IPS DF 6.9 (cell line): Measurements from ENCODE around the gene ADIPOR2.

Experiments used
- DNase-seq: peaks from one replicate; pipeline ENCODE4 v3.0.0-alpha.2; 2013; ENCODE audit warnings: low read depth, low spot score
- H3K27ac ChIP-seq: one replicate; pipeline ENCODE4 v1.5.1; 2013; ENCODE audit warnings: low read length, control low read depth
- H3K27me3 ChIP-seq: 2 replicates; pipeline ENCODE4 v1.6.1; 2013; ENCODE audit warnings: mild to moderate bottlenecking, low read length; ENCODE audit not compliant: control insufficient read depth, insufficient read depth
- H3K36me3 ChIP-seq: 2 replicates; pipeline ENCODE4 v1.6.1; 2013; ENCODE audit warnings: low read length; ENCODE audit not compliant: control insufficient read depth, insufficient read depth
- H3K4me1 ChIP-seq: 2 replicates; pipeline ENCODE4 v1.6.1; 2013; ENCODE audit warnings: low read length; ENCODE audit not compliant: control insufficient read depth, insufficient read depth
- H3K4me3 ChIP-seq: 2 replicates; pipeline ENCODE4 v1.5.1; 2013; ENCODE audit warnings: mild to moderate bottlenecking, low read length
- H3K9me3 ChIP-seq: 2 replicates; pipeline ENCODE4 v1.6.1; 2013; ENCODE audit warnings: low read length, inconsistent platforms; ENCODE audit not compliant: control insufficient read depth, insufficient read depth
- WGBS: extraction: QIAGEN DNeasy Blood & Tissue Kit; methylation state at CpG from one replicate; pipeline ENCODE4 v1.1.7; 2013; ENCODE audit warnings: mixed read lengths, missing lambda C conversion rate; ENCODE audit not compliant: insufficient read length, insufficient coverage; 5-methylcytosine and 5-hydroxymethylcytosine counted together

Gene ADIPOR2

DNA sequence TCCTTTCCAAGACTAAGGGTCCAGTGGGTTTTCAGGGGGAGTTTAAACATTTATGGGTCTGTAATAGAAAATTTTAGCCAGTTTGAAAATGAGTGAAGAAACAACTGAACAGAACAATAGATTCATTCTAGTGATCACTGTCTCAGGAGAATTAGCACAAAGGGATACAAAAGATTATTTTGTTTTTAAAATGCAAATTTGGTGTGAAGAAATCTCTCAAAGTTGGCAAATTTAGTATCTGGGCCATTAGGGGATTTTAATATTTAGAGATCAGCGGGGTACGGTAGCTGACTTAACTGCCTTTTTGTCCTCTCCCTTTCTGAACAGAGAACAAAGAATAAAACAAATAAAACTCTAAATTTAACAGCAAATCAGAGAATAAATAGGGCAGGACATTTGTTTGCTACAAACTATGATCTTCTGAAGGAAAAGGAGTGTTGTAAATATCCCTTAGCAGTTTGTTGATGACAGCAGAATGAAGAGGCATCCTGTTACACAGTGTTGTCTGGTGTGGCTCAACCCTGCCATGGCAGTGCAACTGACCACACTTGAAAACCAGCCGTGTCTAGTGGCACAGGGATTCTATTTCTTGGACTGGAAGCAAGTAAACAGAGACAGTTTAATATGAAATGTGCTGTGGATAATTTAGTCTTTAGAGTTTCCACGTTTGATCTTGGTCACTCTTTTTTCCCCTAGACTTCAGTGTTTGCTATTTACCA, 83.2 kb downstream of the ADIPOR2 start:
- H3K27ac ChIP-seq = no peak overlapping the region
- no CpG with 5 or more reads among the region's 4 CpGs for WGBS
- no peaks in the 10 kb centered on the region; the same call in 1 of the 2 replicates for H3K36me3 ChIP-seq
- H3K4me1 ChIP-seq = peaks cover 2% of the 10 kb centered on the region; the same call in 1 of the 2 replicates
- no peaks in the 10 kb centered on the region for H3K27me3 ChIP-seq
- no peak overlapping the region for H3K4me3 ChIP-seq
- no peak for DNase-seq
- no peaks in the 10 kb centered on the region for H3K9me3 ChIP-seq

DNA sequence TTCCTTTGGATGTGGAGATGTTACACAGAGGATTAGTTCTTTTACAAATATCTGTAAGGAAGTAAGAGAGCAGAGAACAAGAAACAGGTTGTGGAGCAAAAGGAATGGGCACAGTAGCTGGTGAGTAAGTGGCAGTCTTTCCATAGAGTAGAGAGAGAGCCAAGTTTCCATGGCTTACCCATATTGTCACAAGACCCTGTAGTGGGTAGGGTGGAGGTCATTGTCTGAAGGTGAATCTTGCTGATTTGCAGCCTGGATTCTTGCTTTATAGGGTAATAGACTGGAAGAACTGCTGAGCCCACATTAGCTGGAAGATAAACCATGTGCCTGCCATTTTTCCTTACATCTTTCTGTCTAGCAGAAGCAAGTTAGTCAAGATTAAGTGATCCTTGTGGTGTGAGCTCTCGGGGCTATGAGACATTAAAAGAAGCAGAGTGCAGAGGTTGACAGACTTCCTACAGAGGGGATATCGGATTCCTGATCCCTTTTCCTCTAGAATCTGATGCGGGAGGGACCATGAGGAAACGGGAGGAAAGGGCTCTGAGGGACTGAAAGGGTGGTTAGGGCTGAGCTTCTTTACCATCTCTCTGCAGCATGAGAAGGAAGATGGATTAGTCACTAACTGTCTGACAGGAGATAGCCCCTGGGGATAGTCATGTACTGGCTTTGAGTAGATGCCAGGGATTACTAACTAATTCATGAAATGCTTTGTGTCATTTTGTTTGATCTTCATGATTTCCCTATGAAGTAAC, 85.5 kb downstream of the ADIPOR2 start:
- H3K9me3 ChIP-seq = no peaks in the 10 kb centered on the region
- H3K27ac ChIP-seq = no peak overlapping the region
- H3K27me3 ChIP-seq = no peaks in the 10 kb centered on the region
- no CpG with 5 or more reads among the region's 4 CpGs for WGBS
- DNase-seq = no peak
- no peaks in the 10 kb centered on the region; the same call in 1 of the 2 replicates for H3K36me3 ChIP-seq
- no peak overlapping the region for H3K4me3 ChIP-seq
- H3K4me1 ChIP-seq = no peaks in the 10 kb centered on the region

DNA sequence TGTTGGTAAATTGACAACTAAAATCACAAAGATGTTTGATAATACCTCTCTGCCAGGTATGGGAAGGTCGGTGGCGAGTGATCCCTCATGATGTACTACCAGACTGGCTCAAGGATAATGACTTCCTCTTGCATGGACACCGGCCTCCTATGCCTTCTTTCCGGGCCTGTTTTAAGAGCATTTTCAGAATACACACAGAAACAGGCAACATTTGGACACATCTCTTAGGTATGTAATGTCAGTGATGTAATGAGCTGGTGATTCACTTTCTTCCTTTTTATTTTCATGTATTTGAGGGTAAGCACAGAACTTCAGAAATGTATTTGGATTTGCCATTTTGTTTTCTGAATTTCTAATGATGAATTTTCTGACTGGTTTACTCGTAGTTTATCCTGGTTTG, 86.9 kb downstream of the ADIPOR2 start:
- Histone ChIP-seq H3K4me1 (no peaks in the 10 kb centered on the region), H3K36me3 (no peaks in the 10 kb centered on the region; the same call in 1 of the 2 replicates), H3K9me3 (no peaks in the 10 kb centered on the region), H3K27ac (no peak overlapping the region), H3K27me3 (no peaks in the 10 kb centered on the region), H3K4me3 (no peak overlapping the region)
- DNase-seq = no peak
- WGBS = no CpG with 5 or more reads among the region's 5 CpGs

DNA sequence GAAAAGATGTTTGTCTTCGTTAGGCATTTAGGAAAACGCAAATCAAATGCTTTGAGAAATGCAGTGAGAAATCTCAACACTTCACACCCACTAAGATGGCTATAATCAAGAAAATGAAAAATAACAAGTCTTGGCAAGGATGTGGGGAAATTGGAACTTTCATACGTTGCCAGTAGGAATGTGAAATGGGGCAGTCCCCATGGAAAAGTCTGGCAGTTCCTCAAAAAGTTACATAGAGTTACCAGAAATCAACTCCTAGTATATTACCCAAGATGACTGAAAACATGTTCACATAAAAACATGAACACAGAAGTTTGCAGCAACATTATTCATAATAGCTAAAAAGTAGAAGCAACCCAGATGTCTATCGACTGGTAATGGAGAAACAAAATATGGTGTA, 88.0 kb downstream of the ADIPOR2 start:
- no peak for DNase-seq
- Histone ChIP-seq H3K27ac (no peak overlapping the region), H3K4me1 (no peaks in the 10 kb centered on the region), H3K27me3 (no peaks in the 10 kb centered on the region), H3K9me3 (no peaks in the 10 kb centered on the region), H3K36me3 (no peaks in the 10 kb centered on the region; the same call in 1 of the 2 replicates), H3K4me3 (no peak overlapping the region)
- WGBS = no CpG with 5 or more reads among the region's 4 CpGs

DNA sequence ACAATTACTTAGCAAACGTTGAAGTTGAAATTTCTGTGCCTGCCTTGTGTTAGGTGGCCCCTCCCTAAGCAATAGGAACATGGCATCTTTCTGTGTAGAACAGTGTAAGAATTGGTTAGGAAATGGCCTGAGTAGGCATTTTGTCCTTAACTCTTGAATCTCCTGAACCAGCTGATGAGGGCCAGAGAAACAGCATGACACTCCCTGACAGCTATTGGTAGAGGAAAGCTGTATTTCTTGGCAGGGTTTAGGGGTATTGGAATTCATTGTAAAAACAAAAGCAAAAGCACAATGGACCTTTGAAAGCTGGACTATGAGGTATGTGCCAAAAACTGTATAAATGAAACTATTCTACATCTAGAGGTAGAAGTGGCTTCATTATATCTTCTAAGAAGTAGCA, 88.9 kb downstream of the ADIPOR2 start:
- no peaks in the 10 kb centered on the region for H3K36me3 ChIP-seq

DNA sequence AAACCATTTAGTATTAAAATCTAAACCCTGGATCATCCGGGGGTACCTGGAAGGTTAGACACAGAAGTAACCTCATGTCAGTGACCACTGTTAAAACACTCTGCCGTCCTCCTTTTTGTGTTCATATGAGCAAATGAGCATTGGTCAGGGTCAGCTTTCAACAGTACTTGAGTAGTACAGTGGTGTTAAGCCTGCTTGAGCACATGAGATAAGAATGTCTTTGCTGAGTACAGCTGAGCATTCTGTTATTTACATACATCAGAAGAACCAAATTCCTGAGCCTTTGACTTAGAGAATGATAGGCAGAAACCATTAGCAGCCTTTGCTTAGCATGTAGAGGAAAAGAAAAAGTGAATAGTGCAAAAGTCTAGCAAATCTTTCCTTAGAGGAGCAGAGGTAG, 90.9 kb downstream of the ADIPOR2 start:
- H3K36me3 ChIP-seq = peaks cover 9% of the 10 kb centered on the region; the same call in 1 of the 2 replicates
- no peak overlapping the region for H3K4me3 ChIP-seq
- no peak for DNase-seq
- WGBS = no CpG with 5 or more reads among the region's 2 CpGs
- H3K4me1 ChIP-seq = no peaks in the 10 kb centered on the region
- H3K27ac ChIP-seq = no peak overlapping the region
- no peaks in the 10 kb centered on the region for H3K27me3 ChIP-seq
- no peaks in the 10 kb centered on the region for H3K9me3 ChIP-seq

More for the DNA sequence above, 88.9 kb downstream of the ADIPOR2 start:
- Histone ChIP-seq H3K27me3 (no peaks in the 10 kb centered on the region), H3K4me1 (no peaks in the 10 kb centered on the region), H3K27ac (no peak overlapping the region), H3K9me3 (no peaks in the 10 kb centered on the region), H3K4me3 (no peak overlapping the region)
- no peak for DNase-seq
- no CpG with 5 or more reads among the region's 1 CpG for WGBS

DNA sequence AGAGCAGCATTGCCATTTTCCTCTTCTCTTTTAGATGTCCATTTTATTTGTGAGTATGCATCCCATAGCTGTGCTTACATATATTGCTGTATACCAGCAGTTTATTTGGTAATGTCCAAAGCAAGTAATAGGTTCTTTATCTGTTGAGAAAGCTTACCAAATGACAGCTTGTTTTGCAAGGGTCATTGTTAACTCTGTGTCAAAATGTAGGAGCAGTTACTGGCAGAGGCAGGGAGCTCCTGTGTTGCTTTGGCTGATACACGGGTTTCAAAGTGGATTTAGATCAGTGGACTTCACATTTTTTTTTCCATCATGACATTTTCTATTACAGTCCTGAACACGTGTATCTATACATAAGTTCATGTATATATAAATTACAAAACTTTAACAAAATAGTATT, 91.3 kb downstream of the ADIPOR2 start:
- no CpG with 5 or more reads among the region's 2 CpGs for WGBS
- H3K36me3 ChIP-seq = peaks cover 9% of the 10 kb centered on the region; the same call in 1 of the 2 replicates

DNA sequence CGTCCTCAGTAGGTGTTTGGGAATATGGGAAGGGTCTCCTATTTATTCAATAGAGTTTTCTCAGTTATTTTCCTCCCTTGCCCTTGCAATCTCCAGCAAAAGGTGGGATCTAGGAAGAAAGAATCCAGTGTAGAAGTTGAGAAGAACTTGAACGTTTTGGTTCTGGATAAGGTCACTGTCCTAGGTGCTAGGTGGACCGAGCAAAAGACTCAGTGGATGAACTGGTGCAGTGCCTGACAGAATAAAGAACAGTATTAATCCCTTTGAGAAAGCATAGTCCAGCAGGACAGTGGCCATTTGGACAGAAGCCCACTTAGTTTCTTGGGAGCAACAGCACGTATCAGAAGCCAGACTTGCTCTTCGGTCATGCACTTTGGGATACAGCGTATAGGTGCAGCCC, 96.8 kb downstream of the ADIPOR2 start:
- no peak for DNase-seq
- no CpG with 5 or more reads among the region's 6 CpGs for WGBS

More for the DNA sequence above, 91.3 kb downstream of the ADIPOR2 start:
- Histone ChIP-seq H3K4me3 (no peak overlapping the region), H3K9me3 (no peaks in the 10 kb centered on the region), H3K27ac (no peak overlapping the region), H3K4me1 (no peaks in the 10 kb centered on the region), H3K27me3 (no peaks in the 10 kb centered on the region)
- no peak for DNase-seq

DNA sequence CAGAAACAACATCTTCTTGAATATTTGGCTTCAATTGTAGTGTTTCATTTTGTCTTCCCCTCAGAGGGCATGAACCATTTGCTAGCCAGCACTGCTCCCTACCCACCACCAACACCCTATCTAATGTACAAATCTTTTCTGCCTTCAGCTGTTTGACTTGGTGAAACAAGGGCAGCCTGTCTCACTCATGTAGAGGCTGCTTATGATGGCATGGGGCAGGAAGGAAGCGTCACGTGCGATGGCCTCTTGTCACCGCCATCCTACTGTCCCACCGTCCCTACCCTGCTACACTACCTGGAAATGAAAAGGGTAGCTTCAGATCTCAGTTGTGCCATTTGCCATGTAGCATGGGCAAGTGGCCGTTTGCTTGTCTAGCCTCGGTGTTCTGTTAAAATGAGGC, 99.6 kb downstream of the ADIPOR2 start:
- H3K4me1 ChIP-seq = no peaks in the 10 kb centered on the region; the same call in none of the 2 replicates
- no peak overlapping the region for H3K27ac ChIP-seq
- WGBS = no CpG with 5 or more reads among the region's 7 CpGs
- no peaks in the 10 kb centered on the region; the same call in 1 of the 2 replicates for H3K27me3 ChIP-seq
- no peak for DNase-seq
- peaks cover 7% of the 10 kb centered on the region; the same call in 1 of the 2 replicates for H3K36me3 ChIP-seq
- H3K4me3 ChIP-seq = no peak overlapping the region
- no peaks in the 10 kb centered on the region for H3K9me3 ChIP-seq

More for the DNA sequence above, 96.8 kb downstream of the ADIPOR2 start:
- Histone ChIP-seq H3K27ac (no peak overlapping the region), H3K27me3 (no peaks in the 10 kb centered on the region; the same call in 1 of the 2 replicates), H3K36me3 (peaks cover 9% of the 10 kb centered on the region; the same call in 1 of the 2 replicates), H3K9me3 (no peaks in the 10 kb centered on the region), H3K4me1 (no peaks in the 10 kb centered on the region), H3K4me3 (no peak overlapping the region)

DNA sequence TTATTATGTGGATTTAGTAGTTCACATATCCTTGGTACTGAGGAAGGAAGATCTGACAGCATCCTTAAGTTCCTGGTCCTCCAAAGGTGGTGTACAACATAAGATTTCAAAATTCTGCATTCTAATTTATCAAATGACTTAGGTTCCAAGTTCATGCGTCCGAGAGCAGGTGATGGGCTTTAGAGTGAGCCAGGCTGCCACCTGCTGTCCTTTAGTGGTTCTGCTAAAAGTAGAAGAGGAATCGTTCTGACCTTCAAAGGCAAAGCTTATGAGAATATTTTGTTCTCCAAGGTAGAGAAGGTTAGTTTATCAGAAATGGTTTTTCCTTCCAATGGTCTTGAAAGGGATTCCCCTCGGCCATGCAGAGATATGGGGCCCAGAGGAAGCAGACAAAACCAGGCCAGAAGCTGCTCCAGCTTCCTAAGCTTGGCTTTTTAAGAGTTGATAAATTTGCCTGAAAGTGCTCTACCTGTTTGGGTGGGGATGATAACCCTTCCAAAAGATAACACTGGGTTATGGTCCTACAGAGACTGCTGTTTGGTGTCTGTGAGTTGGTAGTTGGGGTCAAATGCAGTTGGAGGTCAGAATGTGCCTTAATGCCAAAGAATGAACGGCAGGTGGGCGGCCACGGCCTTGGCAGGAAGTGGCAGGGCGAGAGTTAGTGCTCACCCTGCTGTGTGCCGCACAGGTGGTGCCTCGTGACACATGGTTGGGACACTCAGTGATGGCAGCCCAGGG, 100.4 kb downstream of the ADIPOR2 start:
- no peak for DNase-seq
- WGBS = no CpG with 5 or more reads among the region's 10 CpGs
- no peaks in the 10 kb centered on the region; the same call in 1 of the 2 replicates for H3K27me3 ChIP-seq

More for the DNA sequence above, 100.4 kb downstream of the ADIPOR2 start:
- Histone ChIP-seq H3K36me3 (peaks cover 2% of the 10 kb centered on the region; the same call in 1 of the 2 replicates), H3K4me1 (peaks cover 3% of the 10 kb centered on the region), H3K4me3 (no peak overlapping the region), H3K9me3 (no peaks in the 10 kb centered on the region), H3K27ac (no peak overlapping the region)
